ENCODE measurements around the gene GLI2. TPM values are rescaled to one million over a fixed set of nuclear protein-coding genes. Genes with fewer than 3 reads are reported as not detected.

GLI2 gene
- polyA plus RNA-seq, 1 experiment = 8.1 TPM

GRCh38 chr2:120699292-120699691 lies 36.4 kb upstream of the GLI2 start:
- TF ChIP-seq CTCF (IDR thresholded peaks at IDR 0.05; ENCODE audit: insufficient read depth, low read depth, low read length) = no peak
- POLR2A ChIA-PET = no interaction called here
- no peak overlapping the region for H3K4me3 ChIP-seq (ENCODE audit: low read depth, low read length)
- DNase-seq (ENCODE audit: low read depth) = no peak
- CTCF ChIA-PET = interaction anchor here (1.5 to 23.9 kb wide), 4 partner anchors 10 to 382 kb away, joined by 3 to 446 read pairs (median 20); no protein-coding TSS in a partner anchor
- peaks cover 2% of the 10 kb centered on the region; the same call in 1 of the 2 replicates for H3K27me3 ChIP-seq (ENCODE audit: control insufficient read depth, insufficient read depth, low read length)
- H3K36me3 ChIP-seq (ENCODE audit: control insufficient read depth, insufficient read depth, low read length) = no peaks in the 10 kb centered on the region

DNA sequence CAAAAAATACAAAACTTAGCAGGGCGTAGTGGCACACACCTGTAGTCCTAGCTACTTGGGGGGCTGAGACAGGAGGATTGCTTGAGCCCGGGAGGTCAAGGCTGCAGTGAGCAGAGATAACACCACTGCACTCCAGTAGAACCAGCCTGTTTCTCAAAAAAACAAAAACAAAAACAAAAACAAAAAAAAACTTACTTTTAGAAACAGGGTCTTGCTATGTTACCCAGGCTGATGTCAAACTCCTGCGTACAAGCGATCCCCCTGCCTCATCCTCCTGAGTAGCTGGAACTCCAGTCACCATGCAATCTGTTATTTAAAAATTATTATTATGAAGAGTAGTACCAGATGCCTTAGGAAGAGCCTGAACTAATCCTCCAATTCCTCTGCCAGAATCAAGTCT lies 35.0 kb upstream of the GLI2 start:
- no peaks in the 10 kb centered on the region for H3K27me3 ChIP-seq (ENCODE audit: control insufficient read depth, insufficient read depth, low read length)
- no peak for DNase-seq (ENCODE audit: low read depth)
- TF ChIP-seq CTCF (IDR thresholded peaks at IDR 0.05; ENCODE audit: insufficient read depth, low read depth, low read length) = no peak
- H3K4me3 ChIP-seq (ENCODE audit: low read depth, low read length) = no peak overlapping the region
- POLR2A ChIA-PET = no interaction called here
- CTCF ChIA-PET = interaction anchor here (0.7 to 23.9 kb wide), 3 partner anchors 165 to 381 kb away, joined by 4 to 446 read pairs (median 36); no protein-coding TSS in a partner anchor
- no peaks in the 10 kb centered on the region for H3K36me3 ChIP-seq (ENCODE audit: control insufficient read depth, insufficient read depth, low read length)

DNA sequence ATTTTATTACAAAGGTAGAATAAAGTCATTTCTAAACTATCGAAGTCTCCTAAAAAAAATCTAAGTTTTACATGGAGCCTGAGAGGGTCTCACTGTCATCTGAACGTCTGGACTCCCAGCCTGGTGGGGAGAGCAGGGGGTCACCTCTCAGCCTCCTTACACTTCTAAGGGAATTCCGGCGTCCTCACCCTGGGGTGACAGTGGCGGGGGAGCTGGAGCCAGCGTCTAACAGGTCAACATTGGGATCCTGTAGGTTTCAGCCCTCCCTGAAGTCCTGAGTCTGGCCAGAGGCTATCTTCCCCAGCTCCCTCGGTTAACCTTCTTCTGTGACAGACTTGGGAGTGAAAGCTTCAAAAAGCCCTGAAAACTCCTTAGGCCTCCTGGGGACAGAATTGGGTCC lies 34.6 kb upstream of the GLI2 start:
- no peak overlapping the region for H3K4me3 ChIP-seq (ENCODE audit: low read depth, low read length)
- no peaks in the 10 kb centered on the region for H3K27me3 ChIP-seq (ENCODE audit: control insufficient read depth, insufficient read depth, low read length)
- no peak for TF ChIP-seq CTCF (IDR thresholded peaks at IDR 0.05; ENCODE audit: insufficient read depth, low read depth, low read length)
- no peaks in the 10 kb centered on the region for H3K36me3 ChIP-seq (ENCODE audit: control insufficient read depth, insufficient read depth, low read length)
- no peak for DNase-seq (ENCODE audit: low read depth)
- POLR2A ChIA-PET = no interaction called here
- CTCF ChIA-PET = interaction anchor here (0.5 to 23.9 kb wide), 5 partner anchors 20 to 380 kb away, joined by 3 to 446 read pairs (median 4); no protein-coding TSS in a partner anchor

DNA sequence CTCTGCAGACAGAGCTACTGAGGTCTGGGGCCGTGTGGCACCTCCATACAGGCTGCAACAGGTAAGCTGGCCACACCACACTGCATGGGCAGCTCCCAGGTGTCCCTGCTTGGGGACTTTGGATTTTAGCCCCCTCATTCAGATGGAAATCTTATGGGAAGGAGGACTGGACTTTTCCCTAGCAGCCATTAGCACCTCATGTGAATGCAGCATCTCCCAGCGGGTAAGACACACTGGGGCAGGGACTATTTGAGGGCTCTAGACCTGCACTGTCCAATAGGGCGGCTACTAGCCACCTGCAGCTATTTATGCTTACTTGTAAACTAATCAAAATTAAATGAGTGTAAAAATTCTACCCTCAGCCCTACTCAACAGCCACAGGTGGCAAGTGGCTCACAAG lies 34.2 kb upstream of the GLI2 start:
- Histone ChIP-seq H3K36me3 (ENCODE audit: control insufficient read depth, insufficient read depth, low read length) (no peaks in the 10 kb centered on the region), H3K4me3 (ENCODE audit: low read depth, low read length) (no peak overlapping the region), H3K27me3 (ENCODE audit: control insufficient read depth, insufficient read depth, low read length) (no peaks in the 10 kb centered on the region)
- DNase-seq (ENCODE audit: low read depth) = no peak
- TF ChIP-seq CTCF (IDR thresholded peaks at IDR 0.05; ENCODE audit: insufficient read depth, low read depth, low read length) = no peak
- CTCF ChIA-PET = interaction anchor here (0.5 to 23.9 kb wide), 6 partner anchors 21 to 380 kb away, joined by 3 to 446 read pairs (median 4); no protein-coding TSS in a partner anchor
- POLR2A ChIA-PET = no interaction called here

DNA sequence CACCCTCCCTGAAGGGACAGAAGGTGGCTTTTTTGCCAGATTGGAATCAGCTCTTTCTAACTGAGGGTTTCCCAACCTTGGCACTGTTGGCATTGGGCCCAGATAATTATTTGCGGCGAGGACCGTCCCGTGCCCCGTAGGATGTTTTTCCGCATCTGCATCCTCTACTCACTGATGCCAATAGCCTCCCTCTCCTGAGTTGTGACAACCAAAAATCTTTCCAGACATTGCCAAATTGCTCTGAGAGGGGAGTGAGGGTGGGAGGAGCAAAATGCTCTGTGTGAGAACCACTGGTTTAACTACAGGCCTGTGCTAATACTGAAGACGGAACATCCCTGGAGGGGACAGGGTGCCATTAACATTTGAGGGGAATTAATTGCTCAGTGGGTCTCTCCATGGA lies 33.6 kb upstream of the GLI2 start:
- TF ChIP-seq CTCF (IDR thresholded peaks at IDR 0.05; ENCODE audit: insufficient read depth, low read depth, low read length) = no peak
- ChIA-PET CTCF (interaction anchor here (0.6 to 23.9 kb wide), 4 partner anchors 164 to 379 kb away, joined by 3 to 446 read pairs (median 3); no protein-coding TSS in a partner anchor), POLR2A (no interaction called here)
- Histone ChIP-seq H3K27me3 (ENCODE audit: control insufficient read depth, insufficient read depth, low read length) (no peaks in the 10 kb centered on the region), H3K4me3 (ENCODE audit: low read depth, low read length) (no peak overlapping the region), H3K36me3 (ENCODE audit: control insufficient read depth, insufficient read depth, low read length) (no peaks in the 10 kb centered on the region)
- no peak for DNase-seq (ENCODE audit: low read depth)

Data from BJ (cell line).